Astrocyte (in vitro differentiated cells and primary cell): ENCODE results near the gene KMT2B. TPM values are rescaled to one million over a fixed set of nuclear protein-coding genes. Genes with fewer than 3 reads are reported as not detected.
A peak's percentile ranks its signal among the peaks of the same experiment; 100 is the strongest.

Source experiments
- DNase-seq: peaks from one replicate; pipeline ENCODE4 v3.0.0-alpha.2; 2010; ENCODE audit warnings: low read depth
- FAIRE-seq: peaks from 2 replicates; lab custom pipeline; 2011; peaks lifted over from hg19 to GRCh38; lab: Jason Lieb, UNC
- H2AFZ ChIP-seq: 2 replicates; pipeline ENCODE4 v1.6.0; 2012; ENCODE audit warnings: low read depth, low read length, inconsistent platforms
- H3K27ac ChIP-seq: 2 replicates; pipeline ENCODE4 v1.5.1; 2011; ENCODE audit warnings: low read depth, low read length, inconsistent platforms
- H3K27me3 ChIP-seq: 2 replicates; pipeline ENCODE4 v1.6.0; 2011; ENCODE audit warnings: low read length, inconsistent platforms; ENCODE audit not compliant: insufficient read depth
- H3K36me3 ChIP-seq: 2 replicates; pipeline ENCODE4 v1.5.1; 2011; ENCODE audit warnings: low read length, inconsistent platforms; ENCODE audit not compliant: insufficient read depth
- H3K4me1 ChIP-seq: 2 replicates; pipeline ENCODE4 v1.5.1; 2011; ENCODE audit warnings: low read length, inconsistent platforms; ENCODE audit not compliant: insufficient read depth
- H3K4me2 ChIP-seq: 2 replicates; pipeline ENCODE4 v1.6.0; 2012; ENCODE audit warnings: low read length, inconsistent platforms
- H3K4me3 ChIP-seq: 2 replicates; pipeline ENCODE4 v1.5.1; 2011; ENCODE audit warnings: low read depth, mild to moderate bottlenecking, low read length, inconsistent platforms; ENCODE audit not compliant: insufficient read depth
- H3K79me2 ChIP-seq: 2 replicates; pipeline ENCODE4 v1.6.0; 2012; ENCODE audit warnings: mild to moderate bottlenecking, low read length, inconsistent platforms; ENCODE audit not compliant: insufficient read depth
- H3K9ac ChIP-seq: 2 replicates; pipeline ENCODE4 v1.6.0; 2012; ENCODE audit warnings: mild to moderate bottlenecking, low read length, inconsistent platforms
- H3K9me3 ChIP-seq: 2 replicates; pipeline ENCODE4 v1.5.1; 2012; ENCODE audit warnings: low read depth, mild to moderate bottlenecking, low read length, inconsistent platforms; ENCODE audit not compliant: insufficient read depth
- H4K20me1 ChIP-seq: 2 replicates; pipeline ENCODE4 v1.6.0; 2012; ENCODE audit warnings: low read length, inconsistent platforms; ENCODE audit not compliant: insufficient read depth
- H3K27ac Mint-ChIP-seq: one replicate; pipeline ENCODE4 v1.8.0; 2021; ENCODE audit warnings: mild to moderate bottlenecking, mixed read lengths; ENCODE audit not compliant: unreplicated experiment
- H3K27me3 Mint-ChIP-seq: one replicate; pipeline ENCODE4 v1.8.0; 2021; ENCODE audit warnings: low read depth, mixed read lengths; ENCODE audit not compliant: unreplicated experiment
- H3K36me3 Mint-ChIP-seq: one replicate; pipeline ENCODE4 v1.8.0; 2021; ENCODE audit warnings: low read depth, mixed read lengths; ENCODE audit not compliant: unreplicated experiment
- H3K4me1 Mint-ChIP-seq: one replicate; pipeline ENCODE4 v1.8.0; 2021; ENCODE audit warnings: low read depth, mixed read lengths; ENCODE audit not compliant: unreplicated experiment
- H3K4me3 Mint-ChIP-seq: one replicate; pipeline ENCODE4 v1.8.0; 2021; ENCODE audit warnings: mild to moderate bottlenecking, moderate library complexity, mixed read lengths; ENCODE audit not compliant: unreplicated experiment
- H3K9me3 Mint-ChIP-seq: one replicate; pipeline ENCODE4 v1.8.0; 2021; ENCODE audit warnings: mild to moderate bottlenecking, mixed read lengths; ENCODE audit not compliant: unreplicated experiment
- EZH2 ChIP-seq: IDR thresholded peaks from 2 replicates; pipeline ENCODE4 v1.6.1; 2012; ENCODE audit warnings: mild to moderate bottlenecking, low read length, inconsistent platforms; ENCODE audit not compliant: insufficient read depth
- total RNA-seq: library from RNA; stranded (reverse); gene quantifications from 2 replicates; pipeline ENCODE4 v1.2.1, GENCODE V29; 2021
- TF ChIP-seq, protein P1 (sequence below): IDR thresholded peaks from 2 replicates; pipeline ENCODE4 v1.5.1; 2011; ENCODE audit warnings: low read depth, mild to moderate bottlenecking, inconsistent platforms, low read length, moderate library complexity; ENCODE audit not compliant: insufficient read depth

The KMT2B gene
- total RNA-seq, 1 donor from 2014 or later = 28.7 TPM

DNA sequence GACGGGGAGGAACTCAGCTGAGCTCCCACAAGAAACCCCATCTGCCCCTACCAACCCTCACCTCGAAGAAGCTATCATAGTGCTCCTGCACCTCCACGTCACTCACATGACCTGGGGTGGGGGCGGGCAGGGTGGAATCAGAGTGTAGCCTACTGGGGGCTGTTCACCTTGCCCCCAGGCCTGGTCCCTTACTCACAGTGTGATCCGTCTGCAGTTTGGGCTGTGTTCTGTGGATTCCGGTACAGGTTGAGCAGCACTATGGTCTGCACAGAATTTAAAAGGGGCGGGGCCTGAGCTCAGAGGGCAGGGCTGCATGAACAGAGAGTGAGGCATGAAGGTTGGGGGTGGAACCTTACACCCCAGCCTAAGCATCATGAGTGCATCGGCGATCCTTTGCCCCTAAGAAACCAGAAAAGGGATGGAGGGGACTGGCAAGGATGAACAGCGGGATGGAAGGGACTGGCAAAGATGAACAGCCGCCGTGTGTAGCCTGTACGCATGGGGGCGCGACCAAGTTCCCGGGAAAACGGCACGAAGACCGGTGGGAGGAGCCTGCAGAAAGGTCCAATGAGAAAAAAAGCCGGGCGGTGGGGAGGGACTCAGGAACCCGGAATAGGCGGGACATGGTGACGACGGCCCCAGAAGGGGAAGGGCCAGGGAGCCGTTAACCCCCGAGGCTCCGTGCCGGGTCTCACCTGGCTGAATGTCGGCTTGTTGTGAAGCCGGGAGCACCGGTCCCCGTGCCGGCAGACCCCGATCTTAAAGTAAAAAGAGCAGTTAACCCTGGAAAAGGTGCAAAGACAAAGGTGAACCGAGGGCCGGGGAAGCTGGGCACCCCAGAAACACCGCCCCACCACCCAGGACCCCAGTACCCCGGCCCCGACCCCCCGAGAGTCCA is 26.9 kb downstream of the KMT2B start:
- Mint-ChIP-seq H3K27me3 (no peaks in the 10 kb centered on the region), H3K9me3 (no peaks in the 10 kb centered on the region), H3K4me3 (peak overlapping the region; percentile 99), H3K27ac (peak overlapping the region; percentile 98), H3K36me3 (peaks cover 3% of the 10 kb centered on the region), H3K4me1 (peaks cover 17% of the 10 kb centered on the region)
- Histone ChIP-seq H3K4me2 (peak overlapping the region; percentile 91), H3K27me3 (no peaks in the 10 kb centered on the region), H3K4me1 (peaks cover 15% of the 10 kb centered on the region), H4K20me1 (peaks cover under 1% of the 10 kb centered on the region), H3K4me3 (peak overlapping the region; percentile 91), H2AFZ (peak overlapping the region; percentile 75), H3K9me3 (no peaks in the 10 kb centered on the region), H3K36me3 (no peaks in the 10 kb centered on the region), H3K9ac (peak overlapping the region; percentile 98), H3K27ac (peak overlapping the region; percentile 95), H3K79me2 (peaks cover 32% of the 10 kb centered on the region)
- FAIRE-seq (no peak), DNase-seq (peak; percentile 83)
- no peak for TF ChIP-seq EZH2
- TF ChIP-seq, protein P1, sequence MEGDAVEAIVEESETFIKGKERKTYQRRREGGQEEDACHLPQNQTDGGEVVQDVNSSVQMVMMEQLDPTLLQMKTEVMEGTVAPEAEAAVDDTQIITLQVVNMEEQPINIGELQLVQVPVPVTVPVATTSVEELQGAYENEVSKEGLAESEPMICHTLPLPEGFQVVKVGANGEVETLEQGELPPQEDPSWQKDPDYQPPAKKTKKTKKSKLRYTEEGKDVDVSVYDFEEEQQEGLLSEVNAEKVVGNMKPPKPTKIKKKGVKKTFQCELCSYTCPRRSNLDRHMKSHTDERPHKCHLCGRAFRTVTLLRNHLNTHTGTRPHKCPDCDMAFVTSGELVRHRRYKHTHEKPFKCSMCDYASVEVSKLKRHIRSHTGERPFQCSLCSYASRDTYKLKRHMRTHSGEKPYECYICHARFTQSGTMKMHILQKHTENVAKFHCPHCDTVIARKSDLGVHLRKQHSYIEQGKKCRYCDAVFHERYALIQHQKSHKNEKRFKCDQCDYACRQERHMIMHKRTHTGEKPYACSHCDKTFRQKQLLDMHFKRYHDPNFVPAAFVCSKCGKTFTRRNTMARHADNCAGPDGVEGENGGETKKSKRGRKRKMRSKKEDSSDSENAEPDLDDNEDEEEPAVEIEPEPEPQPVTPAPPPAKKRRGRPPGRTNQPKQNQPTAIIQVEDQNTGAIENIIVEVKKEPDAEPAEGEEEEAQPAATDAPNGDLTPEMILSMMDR = peak; percentile 20

DNA sequence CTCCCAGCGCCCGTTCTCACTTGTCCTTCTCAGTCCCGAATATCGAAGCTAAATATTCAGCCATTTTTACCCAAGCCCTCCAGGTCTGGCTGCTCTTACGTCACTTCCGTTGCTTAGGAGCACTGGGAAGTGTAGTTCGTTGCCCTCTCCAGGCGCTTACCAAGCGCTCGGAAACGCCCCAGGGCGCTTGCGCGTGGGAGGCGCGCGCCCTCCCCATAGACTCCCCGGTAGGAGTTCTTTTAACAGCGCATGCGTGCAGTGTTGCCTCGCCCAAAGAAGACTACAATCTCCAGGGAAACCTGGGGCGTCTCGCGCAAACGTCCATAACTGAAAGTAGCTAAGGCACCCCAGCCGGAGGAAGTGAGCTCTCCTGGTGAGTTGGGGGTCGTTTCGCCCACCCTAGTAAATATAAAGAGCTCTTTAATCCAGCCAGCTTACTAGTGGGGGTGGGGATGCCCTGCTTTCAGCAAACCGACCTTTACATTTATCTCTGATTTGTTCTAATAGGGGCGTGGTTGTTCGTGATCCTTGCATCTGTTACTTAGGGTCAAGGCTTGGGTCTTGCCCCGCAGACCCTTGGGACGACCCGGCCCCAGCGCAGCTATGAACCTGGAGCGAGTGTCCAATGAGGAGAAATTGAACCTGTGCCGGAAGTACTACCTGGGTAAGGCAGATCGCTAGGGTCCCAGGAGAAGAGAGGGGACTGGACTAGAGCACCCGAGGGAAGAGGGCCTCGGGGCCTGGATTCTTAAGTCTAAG is 27.7 kb downstream of the KMT2B start, which contains the start of the genes PSENEN and U2AF1L4:
PSENEN (plus strand) TSS at position 324 of the 759 bp plus-strand sequence; CDS start at position 604, 280 bp downstream.
U2AF1L4 (minus strand) TSS at position 91 of the 759 bp plus-strand sequence; CDS start at position 64, 27 bp downstream.
- Histone ChIP-seq H4K20me1 (peaks cover 9% of the 10 kb centered on the region), H3K9ac (peak within 1 kb of the TSS; percentile 98), H3K27ac (peak within 1 kb of the TSS; percentile 95), H3K4me3 (peak within 1 kb of the TSS; percentile 91), H3K27me3 (no peaks in the 10 kb centered on the region), H3K4me1 (peaks cover 15% of the 10 kb centered on the region), H3K36me3 (no peaks in the 10 kb centered on the region), H3K4me2 (peak within 1 kb of the TSS; percentile 91), H3K9me3 (no peaks in the 10 kb centered on the region), H2AFZ (peak within 1 kb of the TSS; percentile 75), H3K79me2 (peaks cover 40% of the 10 kb centered on the region)
- H3K9me3 Mint-ChIP-seq = no peaks in the 10 kb centered on the region
- H3K36me3 Mint-ChIP-seq = peaks cover 3% of the 10 kb centered on the region
- FAIRE-seq = peak; percentile 60
- H3K27ac Mint-ChIP-seq = peak within 1 kb of the TSS; percentile 98
- peaks cover 22% of the 10 kb centered on the region for H3K4me1 Mint-ChIP-seq
- peak; percentile 96 for DNase-seq
- H3K27me3 Mint-ChIP-seq = no peaks in the 10 kb centered on the region
- TF ChIP-seq, protein P1 = no peak
- no peak for TF ChIP-seq EZH2
- peak within 1 kb of the TSS; percentile 99 for H3K4me3 Mint-ChIP-seq
